ENCODE results near the gene MAD1L1. TPM values are rescaled to one million over a fixed set of nuclear protein-coding genes. Genes with fewer than 3 reads are reported as not detected.

MAD1L1 gene
- total RNA-seq, 4 donors from 2014 or later, result 60.3 to 149 (median 73.7) TPM

DNA sequence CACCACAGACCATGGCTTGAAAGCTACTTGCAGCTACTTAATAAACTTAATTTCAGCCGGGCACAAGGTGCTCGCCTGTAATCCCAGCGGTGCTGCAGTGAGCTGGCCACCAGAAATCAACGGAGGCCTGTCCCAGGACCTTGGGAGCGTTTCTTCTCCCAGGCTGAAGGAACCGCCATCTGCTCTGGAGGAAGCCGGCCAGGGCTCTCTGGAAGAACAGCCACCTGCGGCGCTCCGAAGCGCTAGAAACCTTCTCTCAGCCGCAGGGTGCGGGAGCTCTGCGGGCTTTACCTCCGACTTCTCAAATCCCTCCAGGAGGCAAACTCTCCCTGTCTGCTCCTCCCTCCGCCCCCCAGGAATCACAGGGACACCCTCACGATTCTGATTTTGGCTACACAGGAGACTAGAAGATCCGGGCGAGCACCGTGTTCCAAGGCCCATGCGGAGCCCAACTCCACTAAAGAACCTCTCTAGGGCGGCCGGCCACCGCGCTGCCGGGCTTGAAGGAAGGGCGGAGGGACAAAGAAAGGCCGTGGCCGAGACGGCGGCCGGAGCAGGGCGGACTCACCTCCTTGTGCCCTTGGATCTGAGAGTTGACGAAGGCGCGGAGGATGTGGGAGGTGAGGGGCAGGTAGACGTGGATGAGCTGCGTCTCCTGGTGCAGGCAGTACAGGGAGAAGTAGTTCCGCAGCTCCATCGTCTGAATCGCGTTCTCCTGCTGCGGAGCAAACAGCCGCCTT, 23.7 kb upstream of the MAD1L1 start:
- no peak for TF ChIP-seq POLR2A (IDR thresholded peaks at IDR 0.05)
- TF ChIP-seq, protein P1, sequence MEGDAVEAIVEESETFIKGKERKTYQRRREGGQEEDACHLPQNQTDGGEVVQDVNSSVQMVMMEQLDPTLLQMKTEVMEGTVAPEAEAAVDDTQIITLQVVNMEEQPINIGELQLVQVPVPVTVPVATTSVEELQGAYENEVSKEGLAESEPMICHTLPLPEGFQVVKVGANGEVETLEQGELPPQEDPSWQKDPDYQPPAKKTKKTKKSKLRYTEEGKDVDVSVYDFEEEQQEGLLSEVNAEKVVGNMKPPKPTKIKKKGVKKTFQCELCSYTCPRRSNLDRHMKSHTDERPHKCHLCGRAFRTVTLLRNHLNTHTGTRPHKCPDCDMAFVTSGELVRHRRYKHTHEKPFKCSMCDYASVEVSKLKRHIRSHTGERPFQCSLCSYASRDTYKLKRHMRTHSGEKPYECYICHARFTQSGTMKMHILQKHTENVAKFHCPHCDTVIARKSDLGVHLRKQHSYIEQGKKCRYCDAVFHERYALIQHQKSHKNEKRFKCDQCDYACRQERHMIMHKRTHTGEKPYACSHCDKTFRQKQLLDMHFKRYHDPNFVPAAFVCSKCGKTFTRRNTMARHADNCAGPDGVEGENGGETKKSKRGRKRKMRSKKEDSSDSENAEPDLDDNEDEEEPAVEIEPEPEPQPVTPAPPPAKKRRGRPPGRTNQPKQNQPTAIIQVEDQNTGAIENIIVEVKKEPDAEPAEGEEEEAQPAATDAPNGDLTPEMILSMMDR (IDR thresholded peaks at IDR 0.05), result no peak
- no peak for TF ChIP-seq EP300 (IDR thresholded peaks at IDR 0.05)
- DNase-seq (ENCODE audit: low spot score in 2 of 2), result no peak
- 94% methylated on average over 43 to 44 of the region's 44 CpGs for WGBS, 2 donors
- Histone ChIP-seq H3K4me3 (no peak overlapping the region), H3K4me1 (no peaks in the 10 kb centered on the region), H3K27ac (no peak overlapping the region), H3K27me3 (no peaks in the 10 kb centered on the region), H3K36me3 (peaks cover 0 to 80% (median 0%) of the 10 kb centered on the region in 3 donors), H3K9me3 (no peaks in the 10 kb centered on the region)

DNA sequence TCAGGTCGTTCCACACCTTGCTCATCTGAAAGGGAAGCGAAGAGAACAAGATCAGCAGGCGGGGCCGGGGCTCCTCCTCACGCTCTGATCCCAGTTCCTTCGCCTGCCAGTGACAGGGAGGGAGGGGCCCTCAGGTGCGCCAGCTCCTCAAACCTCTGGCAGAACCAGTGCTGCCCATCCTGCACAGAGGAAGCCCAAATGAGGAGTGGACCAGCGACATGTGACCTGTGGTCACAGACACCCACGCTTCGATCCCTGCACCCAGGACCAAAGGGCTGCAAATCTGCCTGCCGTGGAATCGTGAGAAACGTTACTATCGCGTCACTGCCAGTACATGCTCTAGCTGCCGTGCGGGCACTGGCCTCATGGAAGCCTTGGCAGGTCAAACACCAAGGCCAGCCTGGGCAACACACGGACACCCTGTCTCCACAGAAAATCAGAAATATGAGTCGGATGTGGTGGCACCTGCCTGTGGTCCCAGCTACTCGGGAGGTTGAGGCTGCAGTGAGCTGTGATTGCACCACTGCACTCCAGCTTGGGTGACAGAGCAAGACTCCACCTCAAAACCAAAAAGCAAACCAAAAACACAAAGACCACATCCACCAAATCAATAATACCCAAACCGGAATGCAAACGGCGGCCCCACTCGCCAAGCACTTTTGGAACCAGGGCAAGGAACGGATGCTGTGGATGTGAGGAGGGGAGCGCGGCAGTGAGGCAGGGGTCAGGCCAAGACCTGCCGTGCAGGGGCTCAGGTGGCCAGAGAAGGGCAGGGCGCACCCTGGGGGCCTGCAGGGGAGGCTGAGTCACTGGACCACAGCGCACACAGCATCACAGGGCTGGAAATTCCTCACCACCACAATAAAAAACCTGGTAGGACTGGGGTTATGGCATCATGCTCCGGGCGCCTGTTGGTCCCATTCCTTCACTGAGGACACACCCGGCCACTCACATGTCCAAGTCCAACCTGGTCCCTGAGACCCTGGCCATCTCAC, 22.7 kb upstream of the MAD1L1 start:
- H3K27ac ChIP-seq, result no peak overlapping the region
- TF ChIP-seq POLR2A (IDR thresholded peaks at IDR 0.05) (no peak), EP300 (IDR thresholded peaks at IDR 0.05) (no peak)
- TF ChIP-seq, protein P1 (IDR thresholded peaks at IDR 0.05), result no peak
- WGBS, 2 donors, result 91 to 93% methylated on average over 33 of the region's 33 CpGs
- H3K9me3 ChIP-seq, result no peaks in the 10 kb centered on the region
- no peak for DNase-seq (ENCODE audit: low spot score in 2 of 2)
- H3K36me3 ChIP-seq, result peaks cover 0 to 84% (median 0%) of the 10 kb centered on the region in 3 donors
- no peaks in the 10 kb centered on the region for H3K27me3 ChIP-seq
- no peaks in the 10 kb centered on the region for H3K4me1 ChIP-seq
- no peak overlapping the region for H3K4me3 ChIP-seq

DNA sequence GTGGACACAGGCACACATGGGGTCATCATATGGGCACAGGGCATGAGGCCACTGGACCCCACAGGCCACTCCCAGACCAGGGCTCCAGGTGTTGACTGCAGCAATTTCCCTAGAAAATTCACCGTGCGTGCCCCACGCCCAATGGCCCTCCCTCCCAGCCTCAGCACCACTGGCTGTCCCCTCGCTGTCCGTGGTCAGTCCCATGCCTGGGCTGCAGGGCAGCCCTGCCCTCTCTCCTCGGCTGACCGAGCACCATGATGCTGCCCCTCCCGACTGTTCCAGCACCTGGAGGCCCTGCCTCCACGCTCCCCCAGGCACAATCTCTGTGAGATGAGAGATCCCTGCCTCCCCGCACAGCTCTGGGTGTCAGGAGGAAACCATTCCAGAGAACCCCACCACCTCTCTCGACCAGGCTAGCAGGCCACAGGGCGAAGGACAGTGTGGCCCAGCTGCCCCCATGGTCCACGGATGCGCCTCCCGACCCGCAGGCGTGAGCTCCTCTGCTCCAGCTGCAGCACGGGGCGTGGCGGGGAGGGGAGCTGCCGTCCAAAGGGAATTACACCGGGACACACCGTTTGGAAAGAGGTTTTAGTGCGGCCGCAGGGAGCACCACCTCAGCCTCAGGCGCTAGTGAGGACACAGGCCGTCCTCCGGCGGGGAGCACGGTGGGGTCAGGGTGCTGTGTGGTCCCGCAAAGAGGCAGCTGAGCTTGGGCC, 21.8 kb upstream of the MAD1L1 start:
- H3K9me3 ChIP-seq, result no peaks in the 10 kb centered on the region
- H3K27ac ChIP-seq, result no peak overlapping the region
- H3K36me3 ChIP-seq, result peaks cover 0 to 82% (median 0%) of the 10 kb centered on the region in 3 donors
- H3K27me3 ChIP-seq, result no peaks in the 10 kb centered on the region
- WGBS, 2 donors, result 87 to 90% methylated on average over 23 to 31 of the region's 31 CpGs
- no peak for DNase-seq (ENCODE audit: low spot score in 2 of 2)
- H3K4me3 ChIP-seq, result no peak overlapping the region
- peaks cover 0 to 4% (median under 1%) of the 10 kb centered on the region in 4 donors for H3K4me1 ChIP-seq
- TF ChIP-seq, protein P1 (IDR thresholded peaks at IDR 0.05), result no peak
- TF ChIP-seq POLR2A (IDR thresholded peaks at IDR 0.05) (no peak), EP300 (IDR thresholded peaks at IDR 0.05) (no peak)

DNA sequence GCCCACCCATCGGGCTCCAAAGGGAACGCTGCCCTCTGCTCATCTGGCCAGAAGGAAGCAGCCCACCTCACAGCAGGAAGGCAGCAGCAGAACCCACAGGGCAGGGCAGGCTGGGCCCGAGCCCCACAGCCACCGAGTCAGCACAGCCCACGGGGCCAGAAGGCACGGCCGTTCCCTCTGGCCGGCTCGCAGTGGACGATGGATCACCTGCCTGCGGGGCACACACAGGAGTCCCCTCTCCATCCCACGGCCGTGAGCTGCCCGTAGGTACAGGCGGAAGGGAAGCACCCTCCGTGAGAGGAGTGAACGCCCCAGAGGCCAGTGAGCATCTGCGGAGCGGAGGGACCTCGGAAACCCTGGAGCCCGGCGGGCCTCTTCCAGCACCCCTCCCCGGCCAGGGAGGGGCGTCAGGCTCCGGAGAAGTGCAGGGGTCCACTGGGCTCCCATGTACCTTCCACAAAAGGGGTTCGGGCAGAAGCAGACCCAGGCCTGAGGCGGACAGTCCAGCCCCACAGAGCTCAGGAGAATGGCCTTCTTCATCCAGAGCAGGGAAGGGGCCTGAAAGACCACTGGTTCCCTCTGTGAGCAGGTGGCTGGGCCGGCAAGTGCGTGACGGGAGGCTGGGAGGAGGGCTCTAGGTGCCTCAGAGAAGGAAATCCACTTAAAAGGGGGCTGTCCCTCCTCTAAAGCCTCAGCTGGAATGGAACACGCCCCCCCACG, 20.9 kb upstream of the MAD1L1 start:
- Histone ChIP-seq H3K9me3 (no peaks in the 10 kb centered on the region), H3K4me1 (peaks cover 0 to 13% (median 3%) of the 10 kb centered on the region in 4 donors), H3K27me3 (no peaks in the 10 kb centered on the region), H3K27ac (no peak overlapping the region), H3K4me3 (no peak overlapping the region), H3K36me3 (peaks cover 0 to 73% (median 0%) of the 10 kb centered on the region in 3 donors)
- no peak for DNase-seq (ENCODE audit: low spot score in 2 of 2)
- WGBS, 2 donors, result 95 to 100% methylated on average over 3 to 9 of the region's 32 CpGs
- TF ChIP-seq, protein P1 (IDR thresholded peaks at IDR 0.05), result no peak
- TF ChIP-seq POLR2A (IDR thresholded peaks at IDR 0.05) (no peak), EP300 (IDR thresholded peaks at IDR 0.05) (no peak)
